Neural progenitor cell (in vitro differentiated cells): ENCODE results near the gene ATAD3B.
"Not testable (repeated sequence)": the region's sequence is repeated elsewhere in the genome, so short reads cannot be mapped to it uniquely, and the experiment has no call there.

Source experiments
- CTCF ChIP-seq: fragments of 200-600 bp; sonication (generic); IDR thresholded peaks from 2 replicates; pipeline ENCODE4 v1.5.1; 2017; ENCODE audit warnings: antibody characterized with exemption, mild to moderate bottlenecking
- EZH2 ChIP-seq: fragments of 200-600 bp; sonication (generic); IDR thresholded peaks from 2 replicates; pipeline ENCODE4 v1.6.1; 2017; ENCODE audit warnings: antibody characterized with exemption, mild to moderate bottlenecking, moderate library complexity
- EZH2phosphoT487 ChIP-seq: fragments of 200-600 bp; sonication (generic); IDR thresholded peaks from 2 replicates; pipeline ENCODE4 v1.6.1; 2017; ENCODE audit warnings: antibody characterized with exemption

DNA sequence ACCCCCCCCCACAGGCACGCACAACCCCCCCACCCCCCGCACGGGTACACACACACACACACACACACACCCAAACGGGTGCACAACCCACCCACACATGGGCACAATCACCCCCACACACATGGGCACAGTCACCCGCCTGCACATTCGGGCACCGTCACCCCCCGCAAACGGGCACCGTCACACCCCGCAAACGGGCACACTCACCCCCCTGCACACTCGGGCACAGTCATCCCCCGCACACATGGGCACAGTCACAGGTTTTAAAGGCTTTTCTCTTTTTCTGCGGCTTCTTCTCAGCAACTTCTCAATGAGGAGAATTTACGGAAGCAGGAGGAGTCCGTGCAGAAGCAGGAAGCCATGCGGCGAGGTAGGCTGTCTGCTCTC, 47.0 kb downstream of the ATAD3B start:
- not testable (repeated sequence) for TF ChIP-seq CTCF, EZH2, EZH2phosphoT487
